Measurements from ENCODE around the gene EDRF1. TPM values are rescaled to one million over a fixed set of nuclear protein-coding genes. Genes with fewer than 3 reads are reported as not detected.

EDRF1 gene
- total RNA-seq, 3 donors from 2014 or later (not counting 1 experiment from before 2014, with no cell fraction given), result 40.6 to 66.2 (median 57.5) TPM

GRCh38 chr10:125700355-125700911, 19.1 kb upstream of the EDRF1 start:
- Mint-ChIP-seq H3K9me3 (no peaks in the 10 kb centered on the region), H3K27me3 (ENCODE audit: low read depth in 2 of 2) (peaks cover 6 to 9% of the 10 kb centered on the region in 2 donors), H3K27ac (no peak overlapping the region), H3K36me3 (no peaks in the 10 kb centered on the region), H3K4me3 (no peak overlapping the region), H3K4me1 (peaks cover 0 to 5% of the 10 kb centered on the region in 2 donors)
- Histone ChIP-seq H3K4me1 (ENCODE audit: control insufficient read depth, insufficient read depth, low read length) (no peaks in the 10 kb centered on the region), H3K9me3 (ENCODE audit: control insufficient read depth, insufficient read depth, low read length) (no peaks in the 10 kb centered on the region), H3K4me3 (ENCODE audit: low read length) (no peak overlapping the region), H3K27ac (ENCODE audit: low read length) (no peak overlapping the region), H3K27me3 (ENCODE audit: control insufficient read depth, insufficient read depth, low read length) (no peaks in the 10 kb centered on the region), H3K36me3 (ENCODE audit: control insufficient read depth, insufficient read depth, low read length) (no peaks in the 10 kb centered on the region)
- no peak for TF ChIP-seq CTCF (IDR thresholded peaks at IDR 0.05)
- ATAC-seq (no peak), DNase-seq (no peak)
- intact Hi-C loops (cut with micrococcal nuclease), result no loop called here
- 48% methylated on average over 2 of the region's 3 CpGs for WGBS (ENCODE audit: insufficient coverage)

- ATAC-seq (no peak), DNase-seq (no peak)
- Mint-ChIP-seq H3K4me3 (no peak overlapping the region), H3K27me3 (ENCODE audit: low read depth in 2 of 2) (peaks cover under 1 to 3% of the 10 kb centered on the region in 2 donors), H3K4me1 (peaks cover 7 to 16% of the 10 kb centered on the region in 2 donors), H3K9me3 (peaks cover 2% of the 10 kb centered on the region in 2 donors), H3K36me3 (peaks cover 7% of the 10 kb centered on the region), H3K27ac (no peak overlapping the region)
- no peaks in the 10 kb centered on the region for H3K27me3 ChIP-seq (ENCODE audit: control insufficient read depth, insufficient read depth, low read length)
- 93% methylated on average over 4 of the region's 6 CpGs for WGBS (ENCODE audit: insufficient coverage)
- no peaks in the 10 kb centered on the region for H3K36me3 ChIP-seq (ENCODE audit: control insufficient read depth, insufficient read depth, low read length)
- intact Hi-C loops (cut with micrococcal nuclease), result no loop called here
- H3K9me3 ChIP-seq (ENCODE audit: control insufficient read depth, insufficient read depth, low read length), result peaks cover 8% of the 10 kb centered on the region
- no peak for TF ChIP-seq CTCF (IDR thresholded peaks at IDR 0.05)
- H3K4me1 ChIP-seq (ENCODE audit: control insufficient read depth, insufficient read depth, low read length), result no peaks in the 10 kb centered on the region
- H3K27ac ChIP-seq (ENCODE audit: low read length), result no peak overlapping the region
- H3K4me3 ChIP-seq (ENCODE audit: low read length), result no peak overlapping the region
These were observed 11.7 kb upstream of the EDRF1 start for GRCh38 chr10:125707541-125708468.

GRCh38 chr10:125708971-125709503, 10.5 kb upstream of the EDRF1 start:
- H3K4me3 Mint-ChIP-seq, result no peak overlapping the region
- 73% methylated on average over 4 of the region's 5 CpGs for WGBS (ENCODE audit: insufficient coverage)
- DNase-seq (no peak), ATAC-seq (no peak)
- H3K4me3 ChIP-seq (ENCODE audit: low read length), result no peak overlapping the region
- H3K27me3 ChIP-seq (ENCODE audit: control insufficient read depth, insufficient read depth, low read length), result no peaks in the 10 kb centered on the region
- H3K9me3 ChIP-seq (ENCODE audit: control insufficient read depth, insufficient read depth, low read length), result peaks cover 11% of the 10 kb centered on the region
- no peak overlapping the region for H3K27ac ChIP-seq (ENCODE audit: low read length)
- peaks cover 0 to 2% of the 10 kb centered on the region in 2 donors for H3K27me3 Mint-ChIP-seq (ENCODE audit: low read depth in 2 of 2)
- no peaks in the 10 kb centered on the region for H3K4me1 ChIP-seq (ENCODE audit: control insufficient read depth, insufficient read depth, low read length)
- no peak for TF ChIP-seq CTCF (IDR thresholded peaks at IDR 0.05)
- H3K27ac Mint-ChIP-seq, result no peak overlapping the region
- H3K4me1 Mint-ChIP-seq, result peaks cover 7 to 16% of the 10 kb centered on the region in 2 donors
- peaks cover 7% of the 10 kb centered on the region for H3K36me3 Mint-ChIP-seq
- H3K9me3 Mint-ChIP-seq, result peaks cover 3 to 7% of the 10 kb centered on the region in 2 donors
- intact Hi-C loops (cut with micrococcal nuclease), result no loop called here
- H3K36me3 ChIP-seq (ENCODE audit: control insufficient read depth, insufficient read depth, low read length), result no peaks in the 10 kb centered on the region

Measured in natural killer cell (primary cell).